ENCODE results near the gene ZFC3H1. TPM values are rescaled to one million over a fixed set of nuclear protein-coding genes. Genes with fewer than 3 reads are reported as not detected.

The ZFC3H1 gene
- total RNA-seq, 1 donor from 2014 or later = 15.2 TPM

Other genes with a start within 250 kb of the ZFC3H1 start
- gene LGR5, start 224.1 kb downstream of the ZFC3H1 start, total RNA-seq = not detected
- 7.4 TPM for gene THAP2, start 453 bp upstream of the ZFC3H1 start, total RNA-seq
- gene TMEM19, start 22.2 kb upstream of the ZFC3H1 start, total RNA-seq = 25.7 TPM
- gene RAB21, start 91.0 kb upstream of the ZFC3H1 start, total RNA-seq = 167 TPM
- gene TBC1D15, start 175.9 kb upstream of the ZFC3H1 start, total RNA-seq = 24.3 TPM

All from Right ventricle myocardium inferior (tissue), 1 donor.